ENCODE results near the gene CCDC33. TPM values are rescaled to one million over a fixed set of nuclear protein-coding genes. Genes with fewer than 3 reads are reported as not detected.

Gene CCDC33
- total RNA-seq, 1 donor from 2014 or later, result 0.41 TPM

- DNase-seq (ENCODE audit: low spot score in 2 of 2) (no peak), FAIRE-seq (no peak)
Measured at GRCh38 chr15:74374648-74375302, 138.6 kb downstream of the CCDC33 start.

DNA sequence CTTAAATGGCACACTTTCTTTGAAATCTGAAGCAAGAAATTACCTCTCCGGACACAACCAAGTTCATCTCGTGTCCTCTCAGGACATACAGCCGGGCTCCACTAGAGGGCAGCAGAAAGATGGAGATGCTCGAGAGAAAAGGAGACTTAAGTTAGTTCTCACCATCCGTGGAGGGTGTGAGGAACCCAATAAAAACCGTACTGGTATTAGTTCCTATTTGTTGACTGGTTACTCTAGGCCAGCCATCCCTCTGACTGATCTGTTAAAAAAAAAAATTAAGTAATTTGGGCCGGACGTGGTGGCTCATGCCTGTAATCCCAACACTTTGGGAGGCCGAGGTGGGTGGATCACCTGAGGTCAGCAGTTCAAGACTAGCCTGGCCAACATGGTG is 139.2 kb downstream of the CCDC33 start:
- DNase-seq (ENCODE audit: low spot score in 2 of 2), result peak; percentile 68 to 78
- no peak for FAIRE-seq

GRCh38 chr15:74376226-74376625 is 140.1 kb downstream of the CCDC33 start:
- no peak for DNase-seq (ENCODE audit: low spot score in 2 of 2)
- no peak for FAIRE-seq

DNA sequence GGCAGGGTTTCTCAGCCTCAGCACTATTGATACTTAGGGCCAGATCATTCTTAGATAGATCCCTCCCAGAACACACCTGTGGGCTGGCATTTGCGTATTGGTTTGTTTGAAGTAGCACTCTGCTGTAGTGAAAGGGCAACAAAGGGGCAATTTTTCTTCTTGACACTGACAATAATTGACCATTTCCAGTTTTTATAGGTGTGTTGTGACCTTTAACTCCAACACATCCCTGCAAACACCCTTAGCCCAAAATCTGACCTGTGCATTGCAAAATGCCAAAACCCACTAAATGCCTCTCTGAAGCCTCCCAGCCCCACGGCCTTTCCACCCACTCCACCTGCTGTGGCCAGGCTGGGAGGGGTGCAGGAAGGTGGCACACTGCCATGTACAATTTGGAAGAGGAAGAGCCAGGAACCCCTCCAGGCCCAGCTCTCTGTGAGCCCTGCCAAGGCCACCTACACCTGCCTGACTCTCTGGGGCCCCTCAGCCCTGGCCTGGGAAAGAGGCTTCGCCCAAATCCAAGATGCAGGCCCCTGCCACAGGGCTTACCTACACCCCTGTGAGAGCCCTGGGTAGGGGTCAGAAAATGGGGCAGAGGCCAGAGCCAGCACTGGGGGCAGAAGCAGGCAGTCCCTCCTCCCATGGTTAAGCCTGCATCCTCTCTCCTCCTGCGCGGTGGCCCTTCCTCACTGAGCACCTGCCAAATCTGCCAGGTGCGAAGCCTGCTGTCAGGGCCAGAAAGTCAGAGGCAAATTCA is 140.9 kb downstream of the CCDC33 start:
- FAIRE-seq (no peak), DNase-seq (ENCODE audit: low spot score in 2 of 2) (no peak)

GRCh38 chr15:74377831-74378766 is 142.0 kb downstream of the CCDC33 start:
- FAIRE-seq, result no peak
- no peak for DNase-seq (ENCODE audit: low spot score in 2 of 2)

- FAIRE-seq (no peak), DNase-seq (ENCODE audit: low spot score in 2 of 2) (no peak)
Measured at GRCh38 chr15:74378848-74379247, 142.7 kb downstream of the CCDC33 start.

DNA sequence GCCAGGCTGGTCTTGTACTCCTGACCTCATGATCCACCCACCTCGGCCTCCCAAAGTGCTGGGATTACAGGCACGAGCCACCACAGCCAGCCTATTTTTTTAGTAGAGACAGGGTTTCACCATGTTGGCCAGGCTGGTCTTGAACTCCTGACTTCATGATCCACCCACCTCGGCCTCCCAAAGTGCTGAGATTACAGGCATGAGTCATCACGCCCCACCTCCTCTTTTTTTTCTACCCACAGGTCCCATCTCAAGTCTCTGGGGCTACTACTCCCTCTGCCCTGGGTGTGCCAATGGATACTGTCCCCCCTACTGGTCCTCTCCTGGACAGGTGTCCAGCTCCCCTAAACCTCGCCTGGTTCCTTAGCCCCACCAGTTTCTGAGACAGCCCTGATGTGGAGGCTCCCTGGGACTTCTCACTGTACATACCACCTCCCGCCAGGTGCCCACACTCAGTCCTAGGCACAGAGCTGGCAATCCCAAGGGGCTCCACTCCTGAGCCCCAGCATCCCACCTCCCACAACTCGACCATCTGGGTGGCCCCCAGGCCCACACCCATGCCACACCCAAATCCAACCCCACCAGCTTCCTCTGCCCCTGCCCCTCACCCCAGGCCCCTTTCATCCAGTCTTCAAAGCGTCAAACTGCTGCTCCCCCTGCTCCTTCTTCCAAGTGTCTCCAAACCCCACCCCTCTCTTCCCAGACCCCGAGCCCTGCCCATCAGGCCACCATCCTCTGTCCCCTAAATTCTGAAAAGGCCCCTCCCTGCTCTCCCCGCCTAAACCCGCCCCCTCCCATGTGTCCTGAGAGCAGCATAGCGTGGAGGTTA is 144.4 kb downstream of the CCDC33 start:
- no peak for DNase-seq (ENCODE audit: low spot score in 2 of 2)
- no peak for FAIRE-seq

DNA sequence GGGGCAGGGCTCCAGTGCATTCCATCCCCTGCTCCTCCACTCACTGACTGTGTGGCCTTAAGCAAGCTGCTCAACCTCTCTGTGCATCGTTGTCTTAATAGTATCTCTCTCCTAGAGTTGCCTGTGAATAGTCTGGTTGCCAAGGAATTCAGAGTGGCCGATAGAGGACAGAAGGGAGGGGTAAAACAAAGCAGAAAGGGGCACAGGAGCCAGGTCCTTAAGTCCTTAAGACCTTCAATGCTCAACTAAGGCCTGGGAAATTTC is 145.0 kb downstream of the CCDC33 start:
- FAIRE-seq (no peak), DNase-seq (ENCODE audit: low spot score in 2 of 2) (no peak)

GRCh38 chr15:74381481-74381880 is 145.4 kb downstream of the CCDC33 start:
- DNase-seq (ENCODE audit: low spot score in 2 of 2), result no peak
- FAIRE-seq, result no peak

GRCh38 chr15:74382004-74382816 is 146.1 kb downstream of the CCDC33 start:
- DNase-seq (ENCODE audit: low spot score in 2 of 2) (peak; percentile 88 to 96), FAIRE-seq (no peak)

GRCh38 chr15:74383286-74383685 is 147.2 kb downstream of the CCDC33 start:
- no peak for FAIRE-seq
- DNase-seq (ENCODE audit: low spot score in 2 of 2), result no peak

GRCh38 chr15:74383695-74384565 is 147.8 kb downstream of the CCDC33 start:
- DNase-seq (ENCODE audit: low spot score in 2 of 2), result no peak

DNA sequence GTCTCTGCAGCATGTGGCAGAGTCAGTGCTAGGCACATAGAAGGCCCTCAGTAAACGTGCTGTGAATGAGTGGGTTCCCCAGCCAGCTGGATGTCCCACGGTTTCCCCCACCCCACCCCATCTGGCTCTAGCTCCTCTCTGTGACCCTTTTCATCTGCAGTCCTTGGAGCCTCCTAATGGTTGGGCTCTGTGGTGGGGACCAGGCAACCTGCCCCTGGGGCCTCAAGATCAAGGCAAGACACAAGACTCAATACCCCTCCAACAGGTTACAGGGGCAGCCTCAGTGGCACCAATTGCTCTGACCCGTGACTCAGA is 148.4 kb downstream of the CCDC33 start:
- FAIRE-seq (no peak), DNase-seq (ENCODE audit: low spot score in 2 of 2) (no peak)

More at GRCh38 chr15:74383695-74384565, 147.8 kb downstream of the CCDC33 start:
- FAIRE-seq, result no peak

DNA sequence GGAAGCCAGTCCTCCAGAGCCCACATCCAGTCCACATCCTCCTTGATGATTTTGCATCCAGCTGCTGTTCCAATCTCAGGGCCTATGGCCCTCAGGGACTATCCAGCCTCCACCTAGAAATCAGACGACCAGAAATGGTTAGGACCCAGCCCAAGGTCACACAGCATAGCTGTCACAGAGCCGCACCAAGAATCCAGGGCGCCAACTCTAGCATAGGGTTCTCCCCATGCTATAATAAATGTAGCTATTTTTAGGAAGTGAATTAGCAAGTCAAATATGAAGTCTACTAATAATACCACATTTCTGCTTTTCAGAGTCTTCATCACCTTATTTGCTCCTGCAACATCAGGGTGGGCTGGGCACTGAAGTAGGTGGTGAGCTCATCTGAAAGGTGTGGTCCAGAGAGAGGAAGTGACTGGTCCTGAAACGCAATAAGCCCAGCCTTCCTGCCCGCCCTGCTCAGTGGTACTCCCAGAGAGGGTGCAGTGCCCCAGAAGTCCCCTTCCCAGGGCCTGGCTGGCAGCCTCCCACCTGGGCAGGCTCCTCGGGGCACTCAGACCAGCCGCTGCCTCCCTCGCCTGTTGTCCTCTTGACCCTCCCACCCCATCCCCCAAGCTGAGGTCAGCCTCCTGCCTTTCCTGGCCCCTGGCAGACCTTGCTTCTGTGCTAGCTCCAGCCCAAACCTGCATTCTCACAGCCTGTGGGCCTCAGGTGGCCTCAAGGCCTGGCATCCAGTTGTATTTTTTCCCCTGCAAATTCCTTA is 148.9 kb downstream of the CCDC33 start:
- no peak for FAIRE-seq
- DNase-seq (ENCODE audit: low spot score in 2 of 2), result no peak

GRCh38 chr15:74385733-74386132 is 149.6 kb downstream of the CCDC33 start:
- no peak for DNase-seq (ENCODE audit: low spot score in 2 of 2)
- FAIRE-seq, result no peak

All from frontal cortex (tissue), 4 donors.